ENCODE data around the gene FAM193B. TPM values are rescaled to one million over a fixed set of nuclear protein-coding genes. Genes with fewer than 3 reads are reported as not detected.

The FAM193B gene
- total and polyA plus RNA-seq, 4 experiments from 2014 or later = 1.9 to 252 (median 120) TPM

DNA sequence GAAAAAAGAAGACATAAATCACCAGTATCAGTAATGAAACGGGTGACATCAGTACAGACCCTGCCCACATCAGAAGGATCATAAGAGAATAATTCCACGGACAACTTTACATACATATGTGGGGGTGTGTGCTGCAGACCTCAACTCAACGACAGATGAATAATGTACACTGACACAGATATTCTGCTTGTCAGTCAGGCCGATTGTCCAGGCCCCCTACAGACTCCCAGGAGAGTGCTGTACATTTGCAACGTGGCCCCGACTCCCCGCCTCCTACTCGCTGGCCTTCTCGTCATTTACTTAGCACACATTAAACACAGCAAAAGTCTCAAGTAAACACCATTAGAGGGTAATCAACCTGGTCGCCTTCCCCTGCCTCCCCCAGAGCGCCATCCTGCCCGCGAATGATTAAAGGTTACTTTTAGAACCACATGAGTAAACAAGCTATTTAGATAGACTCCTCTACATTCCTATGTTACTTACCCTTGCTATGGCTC is 34.1 kb upstream of the FAM193B start:
- Mint-ChIP-seq H3K4me1 (peaks cover 11 to 23% (median 15%) of the 10 kb centered on the region in 4 donors), H3K36me3 (peaks cover 3 to 6% of the 10 kb centered on the region in 2 donors), H3K27me3 (peaks cover 23 to 26% of the 10 kb centered on the region in 2 donors), H3K9me3 (peaks cover 0 to 2% (median 0%) of the 10 kb centered on the region in 8 donors), H3K4me3 (no peak overlapping the region), H3K27ac (no peak overlapping the region)
- Histone ChIP-seq H3K36me3 (ENCODE audit: insufficient read depth, low read length) (peaks cover 2% of the 10 kb centered on the region), H3K27ac (ENCODE audit: low read depth, low read length) (no peak overlapping the region), H3K9me3 (ENCODE audit: control insufficient read depth in 1 of 2, low read length in 2 of 2) (no peaks in the 10 kb centered on the region), H3K27me3 (ENCODE audit: insufficient read depth, low read length) (no peaks in the 10 kb centered on the region), H3K4me3 (ENCODE audit: low read length in 2 of 2) (no peak overlapping the region), H3K4me1 (ENCODE audit: insufficient read depth, low read length) (peaks cover 16% of the 10 kb centered on the region)
- CTCF ChIA-PET (ENCODE audit: partially characterized antibody) = interaction anchor here (0.8 kb wide), 1 partner anchor 19 kb away, joined by 3 read pairs; no protein-coding TSS in a partner anchor
- intact Hi-C loops (cut with micrococcal nuclease) = no loop called here
- DNase-seq = no peak
- POLR2A ChIA-PET (ENCODE audit: partially characterized antibody) = no interaction called here

DNA sequence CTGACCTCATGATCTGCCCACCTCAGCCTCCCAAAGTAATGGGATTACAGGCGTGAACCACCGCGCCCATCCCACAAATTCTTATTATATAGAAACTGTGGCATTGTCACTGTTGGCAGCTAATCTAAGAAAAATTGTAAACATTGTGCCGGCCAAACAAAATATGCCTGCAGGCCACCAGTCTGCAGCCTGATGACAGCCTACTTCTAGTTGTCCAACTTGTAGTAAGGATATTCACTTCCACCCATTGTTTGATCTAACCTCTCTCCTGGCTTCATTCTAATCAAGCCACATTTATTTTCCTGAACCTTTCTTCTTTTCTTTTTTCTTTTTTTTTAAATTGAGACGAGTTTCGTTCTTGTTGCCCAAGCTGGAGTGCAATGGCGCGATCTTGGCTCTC is 24.0 kb upstream of the FAM193B start:
- H3K36me3 Mint-ChIP-seq = no peaks in the 10 kb centered on the region
- ChIA-PET CTCF (ENCODE audit: partially characterized antibody) (interaction anchor here (1.1 kb wide), 1 partner anchor 29 kb away, joined by 3 read pairs; no protein-coding TSS in a partner anchor), POLR2A (ENCODE audit: partially characterized antibody) (no interaction called here)
- no peak overlapping the region for H3K4me3 Mint-ChIP-seq
- Histone ChIP-seq H3K27me3 (ENCODE audit: insufficient read depth, low read length) (no peaks in the 10 kb centered on the region), H3K36me3 (ENCODE audit: insufficient read depth, low read length) (no peaks in the 10 kb centered on the region), H3K4me1 (ENCODE audit: insufficient read depth, low read length) (no peaks in the 10 kb centered on the region), H3K9me3 (ENCODE audit: control insufficient read depth in 1 of 2, low read length in 2 of 2) (no peaks in the 10 kb centered on the region), H3K4me3 (ENCODE audit: low read length in 2 of 2) (no peak overlapping the region), H3K27ac (ENCODE audit: low read depth, low read length) (no peak overlapping the region)
- no peaks in the 10 kb centered on the region for H3K4me1 Mint-ChIP-seq
- H3K27ac Mint-ChIP-seq = no peak overlapping the region
- no peaks in the 10 kb centered on the region for H3K9me3 Mint-ChIP-seq
- peaks cover 2 to 3% of the 10 kb centered on the region in 2 donors for H3K27me3 Mint-ChIP-seq
- DNase-seq = no peak
- intact Hi-C loops (cut with micrococcal nuclease) = no loop called here

DNA sequence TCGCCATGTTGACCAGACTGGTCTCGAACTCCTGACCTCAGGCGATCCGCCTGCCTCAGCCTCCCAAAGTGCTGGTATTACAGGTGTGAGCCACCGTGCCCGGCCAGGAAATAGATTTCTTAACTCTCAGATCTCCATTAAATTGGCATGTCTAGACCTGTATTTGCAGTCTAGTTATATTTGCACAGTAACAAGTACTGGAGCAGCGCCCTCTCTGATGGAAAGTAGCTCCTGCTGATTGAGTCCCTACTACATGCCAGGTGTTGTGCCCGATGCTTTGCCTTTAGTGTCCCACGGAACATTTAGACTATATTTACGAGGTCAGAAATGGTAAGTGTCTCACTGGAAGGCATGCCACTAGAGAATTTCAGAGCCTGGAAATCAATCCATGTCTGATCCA is 21.8 kb upstream of the FAM193B start:
- Histone ChIP-seq H3K27me3 (ENCODE audit: insufficient read depth, low read length) (no peaks in the 10 kb centered on the region), H3K27ac (ENCODE audit: low read depth, low read length) (no peak overlapping the region), H3K4me3 (ENCODE audit: low read length in 2 of 2) (no peak overlapping the region), H3K36me3 (ENCODE audit: insufficient read depth, low read length) (no peaks in the 10 kb centered on the region), H3K4me1 (ENCODE audit: insufficient read depth, low read length) (no peaks in the 10 kb centered on the region), H3K9me3 (ENCODE audit: control insufficient read depth in 1 of 2, low read length in 2 of 2) (no peaks in the 10 kb centered on the region)
- no peaks in the 10 kb centered on the region for H3K36me3 Mint-ChIP-seq
- no peak for DNase-seq
- no peak overlapping the region for H3K4me3 Mint-ChIP-seq
- ChIA-PET POLR2A (ENCODE audit: partially characterized antibody) (no interaction called here), CTCF (ENCODE audit: partially characterized antibody) (no interaction called here)
- no peak overlapping the region for H3K27ac Mint-ChIP-seq
- no peaks in the 10 kb centered on the region for H3K4me1 Mint-ChIP-seq
- peaks cover 0 to 3% of the 10 kb centered on the region in 2 donors for H3K27me3 Mint-ChIP-seq
- intact Hi-C loops (cut with micrococcal nuclease) = no loop called here
- H3K9me3 Mint-ChIP-seq = peaks cover 0 to 8% (median 0%) of the 10 kb centered on the region in 8 donors

DNA sequence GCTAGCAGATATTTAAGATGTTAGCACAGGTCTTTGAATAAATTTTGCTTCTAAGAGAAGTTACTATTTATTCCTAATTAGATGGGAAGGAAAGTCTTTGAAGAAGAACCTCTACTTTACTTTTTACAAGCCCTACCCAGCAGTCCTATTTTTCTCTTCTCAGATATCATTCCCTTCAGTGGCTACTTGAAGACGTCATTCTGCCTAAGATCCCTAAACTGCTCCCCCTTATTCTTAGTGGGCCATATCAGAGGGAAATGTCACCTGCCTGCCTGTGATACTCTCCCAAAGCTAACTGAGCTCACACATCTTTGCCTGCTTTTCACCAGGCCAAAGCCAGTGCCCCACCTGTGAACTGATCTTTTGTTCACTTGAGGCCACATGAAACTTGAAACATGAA is 21.1 kb upstream of the FAM193B start:
- H3K9me3 ChIP-seq (ENCODE audit: control insufficient read depth in 1 of 2, low read length in 2 of 2) = no peaks in the 10 kb centered on the region
- no peaks in the 10 kb centered on the region for H3K4me1 Mint-ChIP-seq
- H3K9me3 Mint-ChIP-seq = peaks cover 0 to 8% (median 0%) of the 10 kb centered on the region in 8 donors
- no peak overlapping the region for H3K4me3 ChIP-seq (ENCODE audit: low read length in 2 of 2)
- H3K27me3 Mint-ChIP-seq = peaks cover 0 to 3% of the 10 kb centered on the region in 2 donors
- POLR2A ChIA-PET (ENCODE audit: partially characterized antibody) = no interaction called here
- intact Hi-C loops (cut with micrococcal nuclease) = no loop called here
- H3K36me3 Mint-ChIP-seq = no peaks in the 10 kb centered on the region
- H3K4me1 ChIP-seq (ENCODE audit: insufficient read depth, low read length) = no peaks in the 10 kb centered on the region
- no peak for DNase-seq
- H3K4me3 Mint-ChIP-seq = no peak overlapping the region
- CTCF ChIA-PET (ENCODE audit: partially characterized antibody) = no interaction called here
- H3K27me3 ChIP-seq (ENCODE audit: insufficient read depth, low read length) = no peaks in the 10 kb centered on the region
- H3K27ac ChIP-seq (ENCODE audit: low read depth, low read length) = no peak overlapping the region
- no peak overlapping the region for H3K27ac Mint-ChIP-seq
- H3K36me3 ChIP-seq (ENCODE audit: insufficient read depth, low read length) = no peaks in the 10 kb centered on the region

DNA sequence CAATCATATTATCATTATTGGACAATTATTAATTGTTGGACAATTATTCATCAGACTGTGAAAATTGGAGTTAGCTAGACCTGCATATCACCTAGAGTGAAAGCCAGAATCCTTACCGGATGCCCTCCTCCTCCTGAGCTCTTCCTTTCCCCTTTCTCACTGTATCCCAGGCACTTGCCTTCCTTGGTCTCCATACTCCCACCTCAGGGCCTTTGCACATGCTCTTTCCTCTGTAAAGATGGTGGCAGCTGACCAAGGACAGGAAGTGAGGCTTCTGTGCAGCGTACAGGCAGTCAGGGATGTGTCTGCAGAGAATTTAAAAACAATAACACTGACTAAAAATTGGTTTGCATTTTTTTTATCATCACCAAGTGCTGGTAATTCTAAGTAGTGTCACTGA is 15.5 kb upstream of the FAM193B start:
- Mint-ChIP-seq H3K4me1 (no peaks in the 10 kb centered on the region), H3K4me3 (no peak overlapping the region), H3K36me3 (no peaks in the 10 kb centered on the region), H3K27ac (no peak overlapping the region), H3K9me3 (peaks cover 0 to 8% (median 0%) of the 10 kb centered on the region in 8 donors), H3K27me3 (peaks cover 3 to 4% of the 10 kb centered on the region in 2 donors)
- CTCF ChIA-PET (ENCODE audit: partially characterized antibody) = interaction anchor here (0.6 to 1.5 kb wide), 2 partner anchors 9 to 216 kb away, joined by 3 read pairs; no protein-coding TSS in a partner anchor
- DNase-seq = no peak
- no peak overlapping the region for H3K27ac ChIP-seq (ENCODE audit: low read depth, low read length)
- no peaks in the 10 kb centered on the region for H3K4me1 ChIP-seq (ENCODE audit: insufficient read depth, low read length)
- H3K9me3 ChIP-seq (ENCODE audit: control insufficient read depth in 1 of 2, low read length in 2 of 2) = no peaks in the 10 kb centered on the region
- no peaks in the 10 kb centered on the region for H3K27me3 ChIP-seq (ENCODE audit: insufficient read depth, low read length)
- POLR2A ChIA-PET (ENCODE audit: partially characterized antibody) = no interaction called here
- intact Hi-C loops (cut with micrococcal nuclease) = no loop called here
- no peak overlapping the region for H3K4me3 ChIP-seq (ENCODE audit: low read length in 2 of 2)
- no peaks in the 10 kb centered on the region for H3K36me3 ChIP-seq (ENCODE audit: insufficient read depth, low read length)

DNA sequence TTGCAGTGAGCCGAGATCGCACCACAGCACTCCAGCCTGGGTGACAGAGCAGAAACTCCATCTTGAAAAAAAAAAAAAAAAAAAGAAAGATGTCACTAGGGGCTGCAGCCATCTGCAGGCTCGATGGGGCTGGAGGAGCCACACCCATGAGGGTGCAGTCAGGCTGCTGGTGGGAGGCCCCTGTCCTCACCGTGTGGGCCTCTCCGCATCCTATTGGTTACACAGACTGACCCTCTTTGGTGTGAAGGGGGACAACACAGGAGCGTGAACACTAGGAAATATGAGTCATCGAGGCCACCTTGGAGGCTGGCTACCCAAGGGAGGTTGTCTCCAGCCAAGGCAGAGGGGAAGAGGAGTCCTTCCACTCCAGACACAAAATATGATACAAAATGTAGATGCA is 14.0 kb upstream of the FAM193B start:
- Histone ChIP-seq H3K27me3 (ENCODE audit: insufficient read depth, low read length) (no peaks in the 10 kb centered on the region), H3K4me3 (ENCODE audit: low read length in 2 of 2) (no peak overlapping the region), H3K9me3 (ENCODE audit: control insufficient read depth in 1 of 2, low read length in 2 of 2) (no peaks in the 10 kb centered on the region), H3K4me1 (ENCODE audit: insufficient read depth, low read length) (no peaks in the 10 kb centered on the region), H3K36me3 (ENCODE audit: insufficient read depth, low read length) (no peaks in the 10 kb centered on the region), H3K27ac (ENCODE audit: low read depth, low read length) (no peak overlapping the region)
- peaks cover 3 to 4% of the 10 kb centered on the region in 2 donors for H3K27me3 Mint-ChIP-seq
- POLR2A ChIA-PET (ENCODE audit: partially characterized antibody) = no interaction called here
- DNase-seq = no peak
- intact Hi-C loops (cut with micrococcal nuclease) = no loop called here
- H3K4me1 Mint-ChIP-seq = no peaks in the 10 kb centered on the region
- H3K27ac Mint-ChIP-seq = no peak overlapping the region
- peaks cover 0 to 8% (median 0%) of the 10 kb centered on the region in 8 donors for H3K9me3 Mint-ChIP-seq
- CTCF ChIA-PET (ENCODE audit: partially characterized antibody) = no interaction called here
- no peaks in the 10 kb centered on the region for H3K36me3 Mint-ChIP-seq
- H3K4me3 Mint-ChIP-seq = no peak overlapping the region

DNA sequence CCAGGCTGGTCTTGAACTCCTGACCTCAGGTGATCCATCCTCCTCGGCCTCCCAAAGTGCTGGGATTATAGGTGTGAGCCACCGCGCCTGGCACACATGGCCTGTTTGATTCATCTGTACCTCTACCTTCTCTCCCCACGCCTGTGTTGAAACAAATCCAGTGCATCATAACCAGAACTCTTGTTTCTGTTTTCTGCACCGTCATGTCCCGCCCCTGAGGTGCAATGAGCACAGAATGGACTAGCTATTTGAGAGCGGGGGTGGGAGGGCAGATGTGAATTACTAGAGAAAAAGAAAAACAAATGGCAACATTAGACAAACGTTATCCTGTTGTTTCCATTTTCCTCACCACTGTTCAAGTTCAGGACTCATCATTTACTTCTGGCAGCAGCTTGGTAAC is 10.7 kb upstream of the FAM193B start:
- no peak for DNase-seq
- H3K9me3 Mint-ChIP-seq = no peaks in the 10 kb centered on the region
- no peak overlapping the region for H3K27ac Mint-ChIP-seq
- no peaks in the 10 kb centered on the region for H3K4me1 ChIP-seq (ENCODE audit: insufficient read depth, low read length)
- no peak overlapping the region for H3K4me3 Mint-ChIP-seq
- intact Hi-C loops (cut with micrococcal nuclease) = no loop called here
- CTCF ChIA-PET (ENCODE audit: partially characterized antibody) = interaction anchor here (1.0 kb wide), 1 partner anchor 42 kb away, joined by 3 read pairs; no protein-coding TSS in a partner anchor
- no peaks in the 10 kb centered on the region for H3K4me1 Mint-ChIP-seq
- no peak overlapping the region for H3K4me3 ChIP-seq (ENCODE audit: low read length in 2 of 2)
- H3K36me3 Mint-ChIP-seq = no peaks in the 10 kb centered on the region
- H3K36me3 ChIP-seq (ENCODE audit: insufficient read depth, low read length) = no peaks in the 10 kb centered on the region
- peaks cover 3 to 4% of the 10 kb centered on the region in 2 donors for H3K27me3 Mint-ChIP-seq
- H3K27me3 ChIP-seq (ENCODE audit: insufficient read depth, low read length) = no peaks in the 10 kb centered on the region
- no peaks in the 10 kb centered on the region for H3K9me3 ChIP-seq (ENCODE audit: control insufficient read depth in 1 of 2, low read length in 2 of 2)
- H3K27ac ChIP-seq (ENCODE audit: low read depth, low read length) = no peak overlapping the region
- POLR2A ChIA-PET (ENCODE audit: partially characterized antibody) = interaction anchor here (0.6 kb wide), 1 partner anchor 31 kb away, joined by 3 read pairs; no protein-coding TSS in a partner anchor

Data from CD4-positive, alpha-beta memory T cell (primary cell).